ENCODE results near the gene NLRP3. TPM values are rescaled to one million over a fixed set of nuclear protein-coding genes. Genes with fewer than 3 reads are reported as not detected.

Gene NLRP3
- polyA plus RNA-seq, 2 donors = 0.20 to 0.25 TPM

GRCh38 chr1:247408100-247408499 is 7.9 kb upstream of the NLRP3 start:
- peaks cover 0 to 7% of the 10 kb centered on the region in 2 donors for H3K9me3 ChIP-seq (ENCODE audit: control insufficient read depth in 2 of 2, insufficient read depth in 1 of 2, low read depth in 1 of 2, low read length in 1 of 2)
- no peaks in the 10 kb centered on the region for H3K4me1 ChIP-seq (ENCODE audit: control insufficient read depth in 2 of 2, insufficient read depth in 2 of 2, low read length in 1 of 2)
- H3K36me3 ChIP-seq (ENCODE audit: control insufficient read depth in 2 of 2, insufficient read depth in 2 of 2, low read length in 1 of 2) = no peaks in the 10 kb centered on the region
- no peak overlapping the region for H3K4me3 ChIP-seq (ENCODE audit: low read depth in 1 of 2, low read length in 2 of 2)
- H3K27ac ChIP-seq (ENCODE audit: low read depth in 2 of 2, low read length in 1 of 2) = no peak overlapping the region
- WGBS, 2 donors = 65 to 68% methylated on average over 5 of the region's 5 CpGs
- no peaks in the 10 kb centered on the region for H3K27me3 ChIP-seq (ENCODE audit: control insufficient read depth in 1 of 2, insufficient read depth in 2 of 2, low read length in 2 of 2)

DNA sequence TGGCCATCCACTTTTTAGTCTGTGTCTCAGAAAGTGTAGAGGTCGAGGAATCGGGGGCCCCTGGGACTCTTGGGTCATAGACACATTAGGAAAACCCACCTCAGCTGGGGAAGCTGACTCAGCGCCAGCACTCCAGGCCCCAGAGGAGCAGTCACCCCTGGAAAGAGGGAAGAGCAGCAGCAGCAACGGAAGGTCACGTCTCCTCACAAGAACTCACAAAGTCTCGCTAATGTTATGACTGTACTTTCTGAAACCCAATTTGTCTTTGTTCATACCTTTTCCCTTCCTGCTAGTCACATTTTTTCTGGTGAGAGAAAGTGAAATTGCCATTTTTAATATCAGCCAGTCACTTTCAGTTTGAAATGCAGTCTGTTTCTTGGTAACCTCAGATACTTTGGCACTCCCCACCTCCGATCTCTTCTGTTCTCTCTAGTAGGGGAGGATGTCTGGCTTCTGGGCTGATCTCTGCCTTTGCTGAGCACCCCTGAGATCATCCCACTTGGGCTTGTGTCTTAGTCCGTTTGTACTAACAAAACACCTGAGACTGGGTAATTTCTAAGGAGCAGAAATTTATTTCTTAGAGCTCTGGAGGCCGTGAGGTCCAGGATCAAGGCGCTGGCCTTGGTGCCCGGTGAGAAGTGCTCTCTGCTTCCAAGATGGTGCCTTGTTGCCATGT is 6.0 kb upstream of the NLRP3 start:
- Histone ChIP-seq H3K36me3 (ENCODE audit: control insufficient read depth in 2 of 2, insufficient read depth in 2 of 2, low read length in 1 of 2) (no peaks in the 10 kb centered on the region), H3K27ac (ENCODE audit: low read depth in 2 of 2, low read length in 1 of 2) (no peak overlapping the region), H3K9me3 (ENCODE audit: control insufficient read depth in 2 of 2, insufficient read depth in 1 of 2, low read depth in 1 of 2, low read length in 1 of 2) (peaks cover 0 to 7% of the 10 kb centered on the region in 2 donors), H3K27me3 (ENCODE audit: control insufficient read depth in 1 of 2, insufficient read depth in 2 of 2, low read length in 2 of 2) (no peaks in the 10 kb centered on the region), H3K4me3 (ENCODE audit: low read depth in 1 of 2, low read length in 2 of 2) (no peak overlapping the region), H3K4me1 (ENCODE audit: control insufficient read depth in 2 of 2, insufficient read depth in 2 of 2, low read length in 1 of 2) (no peaks in the 10 kb centered on the region)
- WGBS, 2 donors = 71 to 77% methylated on average over 11 of the region's 11 CpGs

GRCh38 chr1:247411621-247412327 is 4.2 kb upstream of the NLRP3 start:
- Histone ChIP-seq H3K9me3 (ENCODE audit: control insufficient read depth in 2 of 2, insufficient read depth in 1 of 2, low read depth in 1 of 2, low read length in 1 of 2) (no peaks in the 10 kb centered on the region), H3K4me3 (ENCODE audit: low read depth in 1 of 2, low read length in 2 of 2) (no peak overlapping the region), H3K27ac (ENCODE audit: low read depth in 2 of 2, low read length in 1 of 2) (no peak overlapping the region), H3K27me3 (ENCODE audit: control insufficient read depth in 1 of 2, insufficient read depth in 2 of 2, low read length in 2 of 2) (no peaks in the 10 kb centered on the region), H3K4me1 (ENCODE audit: control insufficient read depth in 2 of 2, insufficient read depth in 2 of 2, low read length in 1 of 2) (no peaks in the 10 kb centered on the region), H3K36me3 (ENCODE audit: control insufficient read depth in 2 of 2, insufficient read depth in 2 of 2, low read length in 1 of 2) (no peaks in the 10 kb centered on the region)
- WGBS, 2 donors = 72 to 73% methylated on average over 13 of the region's 13 CpGs

DNA sequence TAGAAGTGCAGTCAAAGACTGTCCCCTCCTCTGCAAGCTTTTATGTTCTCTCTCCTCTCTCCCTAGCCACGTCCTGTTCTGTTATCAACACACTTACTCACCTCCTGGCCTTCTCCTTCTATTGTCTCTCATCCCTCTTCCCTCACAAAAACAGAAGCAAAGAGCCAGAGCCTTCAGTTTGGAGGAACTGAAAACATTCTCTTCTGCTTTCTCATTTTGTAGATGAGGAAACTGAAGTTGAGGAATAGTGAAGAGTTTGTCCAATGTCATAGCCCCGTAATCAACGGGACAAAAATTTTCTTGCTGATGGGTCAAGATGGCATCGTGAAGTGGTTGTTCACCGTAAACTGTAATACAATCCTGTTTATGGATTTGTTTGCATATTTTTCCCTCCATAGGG is 1.9 kb downstream of the NLRP3 start:
- 76 to 78% methylated on average over 5 of the region's 5 CpGs for WGBS, 2 donors
- H3K36me3 ChIP-seq (ENCODE audit: control insufficient read depth in 2 of 2, insufficient read depth in 2 of 2, low read length in 1 of 2) = no peaks in the 10 kb centered on the region
- H3K27me3 ChIP-seq (ENCODE audit: control insufficient read depth in 1 of 2, insufficient read depth in 2 of 2, low read length in 2 of 2) = no peaks in the 10 kb centered on the region
- H3K27ac ChIP-seq (ENCODE audit: low read depth in 2 of 2, low read length in 1 of 2) = no peak overlapping the region
- no peak overlapping the region for H3K4me3 ChIP-seq (ENCODE audit: low read depth in 1 of 2, low read length in 2 of 2)
- H3K9me3 ChIP-seq (ENCODE audit: control insufficient read depth in 2 of 2, insufficient read depth in 1 of 2, low read depth in 1 of 2, low read length in 1 of 2) = no peaks in the 10 kb centered on the region
- H3K4me1 ChIP-seq (ENCODE audit: control insufficient read depth in 2 of 2, insufficient read depth in 2 of 2, low read length in 1 of 2) = no peaks in the 10 kb centered on the region

DNA sequence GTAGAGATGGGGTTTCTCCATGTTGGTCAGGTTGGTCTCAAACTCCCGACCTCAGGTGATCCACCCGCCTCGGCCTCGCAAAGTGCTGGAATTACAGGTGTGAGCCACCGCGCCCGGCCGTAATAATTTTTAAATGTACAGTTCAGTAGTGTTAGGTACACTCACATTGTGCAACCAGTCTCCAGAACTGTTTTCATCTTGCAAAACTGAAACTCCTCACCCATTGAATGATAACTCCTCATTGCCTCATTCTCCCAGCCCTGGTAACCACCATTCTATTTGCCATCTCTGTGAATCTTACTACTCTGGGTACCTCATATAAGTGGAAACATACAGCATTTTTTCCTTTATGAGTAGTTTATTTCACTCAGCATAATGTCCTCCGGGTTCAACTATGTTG is 3.4 kb downstream of the NLRP3 start:
- WGBS, 2 donors = 88 to 93% methylated on average over 9 of the region's 9 CpGs
- no peaks in the 10 kb centered on the region for H3K4me1 ChIP-seq (ENCODE audit: control insufficient read depth in 2 of 2, insufficient read depth in 2 of 2, low read length in 1 of 2)
- no peak overlapping the region for H3K4me3 ChIP-seq (ENCODE audit: low read depth in 1 of 2, low read length in 2 of 2)
- H3K27me3 ChIP-seq (ENCODE audit: control insufficient read depth in 1 of 2, insufficient read depth in 2 of 2, low read length in 2 of 2) = no peaks in the 10 kb centered on the region
- no peaks in the 10 kb centered on the region for H3K36me3 ChIP-seq (ENCODE audit: control insufficient read depth in 2 of 2, insufficient read depth in 2 of 2, low read length in 1 of 2)
- H3K27ac ChIP-seq (ENCODE audit: low read depth in 2 of 2, low read length in 1 of 2) = no peak overlapping the region
- peaks cover 0 to 2% of the 10 kb centered on the region in 2 donors for H3K9me3 ChIP-seq (ENCODE audit: control insufficient read depth in 2 of 2, insufficient read depth in 1 of 2, low read depth in 1 of 2, low read length in 1 of 2)

DNA sequence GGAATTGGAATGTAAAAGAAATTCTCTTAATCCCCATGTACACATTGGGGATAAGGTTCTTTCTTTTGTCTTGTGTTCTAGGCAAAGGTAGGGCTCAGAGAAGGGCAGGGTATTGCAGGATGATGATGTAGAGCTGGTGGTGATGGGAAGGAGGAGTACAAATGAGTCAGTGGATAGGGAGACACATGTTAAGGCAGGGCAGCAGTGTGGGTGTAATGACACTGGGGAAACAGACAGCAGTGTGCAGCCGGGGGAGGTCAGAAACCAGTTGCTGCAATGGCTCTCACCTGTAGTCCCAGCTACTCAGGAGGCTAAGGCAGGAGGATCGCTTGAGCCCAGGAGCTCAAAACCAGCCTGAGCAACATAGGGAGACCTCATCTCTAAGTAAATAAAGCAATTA is 5.1 kb downstream of the NLRP3 start:
- H3K4me3 ChIP-seq (ENCODE audit: low read depth in 1 of 2, low read length in 2 of 2) = no peak overlapping the region
- no peaks in the 10 kb centered on the region for H3K27me3 ChIP-seq (ENCODE audit: control insufficient read depth in 1 of 2, insufficient read depth in 2 of 2, low read length in 2 of 2)
- WGBS, 2 donors = 65 to 86% methylated on average over 2 of the region's 2 CpGs
- H3K27ac ChIP-seq (ENCODE audit: low read depth in 2 of 2, low read length in 1 of 2) = no peak overlapping the region
- H3K36me3 ChIP-seq (ENCODE audit: control insufficient read depth in 2 of 2, insufficient read depth in 2 of 2, low read length in 1 of 2) = no peaks in the 10 kb centered on the region
- peaks cover 0 to 2% of the 10 kb centered on the region in 2 donors for H3K9me3 ChIP-seq (ENCODE audit: control insufficient read depth in 2 of 2, insufficient read depth in 1 of 2, low read depth in 1 of 2, low read length in 1 of 2)
- no peaks in the 10 kb centered on the region for H3K4me1 ChIP-seq (ENCODE audit: control insufficient read depth in 2 of 2, insufficient read depth in 2 of 2, low read length in 1 of 2)

DNA sequence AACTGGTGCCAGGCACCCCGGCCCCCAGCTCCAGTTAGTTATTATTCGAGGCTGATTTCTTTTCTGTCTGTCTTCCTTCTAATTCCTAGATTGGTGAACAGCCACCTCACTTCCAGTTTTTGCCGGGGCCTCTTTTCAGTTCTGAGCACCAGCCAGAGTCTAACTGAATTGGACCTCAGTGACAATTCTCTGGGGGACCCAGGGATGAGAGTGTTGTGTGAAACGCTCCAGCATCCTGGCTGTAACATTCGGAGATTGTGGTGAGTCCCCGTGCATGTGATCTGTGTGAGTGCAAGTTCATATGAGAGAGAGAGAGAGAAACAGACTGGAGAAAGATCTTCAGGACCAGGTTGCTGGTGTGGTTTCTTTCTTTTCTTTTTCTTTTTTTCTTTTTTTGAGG is 13.5 kb downstream of the NLRP3 start:
- WGBS, 2 donors = 69 to 71% methylated on average over 6 of the region's 6 CpGs
- Histone ChIP-seq H3K36me3 (ENCODE audit: control insufficient read depth in 2 of 2, insufficient read depth in 2 of 2, low read length in 1 of 2) (no peaks in the 10 kb centered on the region), H3K4me3 (ENCODE audit: low read depth in 1 of 2, low read length in 2 of 2) (no peak overlapping the region), H3K27ac (ENCODE audit: low read depth in 2 of 2, low read length in 1 of 2) (no peak overlapping the region), H3K27me3 (ENCODE audit: control insufficient read depth in 1 of 2, insufficient read depth in 2 of 2, low read length in 2 of 2) (no peaks in the 10 kb centered on the region), H3K4me1 (ENCODE audit: control insufficient read depth in 2 of 2, insufficient read depth in 2 of 2, low read length in 1 of 2) (no peaks in the 10 kb centered on the region), H3K9me3 (ENCODE audit: control insufficient read depth in 2 of 2, insufficient read depth in 1 of 2, low read depth in 1 of 2, low read length in 1 of 2) (no peaks in the 10 kb centered on the region)

DNA sequence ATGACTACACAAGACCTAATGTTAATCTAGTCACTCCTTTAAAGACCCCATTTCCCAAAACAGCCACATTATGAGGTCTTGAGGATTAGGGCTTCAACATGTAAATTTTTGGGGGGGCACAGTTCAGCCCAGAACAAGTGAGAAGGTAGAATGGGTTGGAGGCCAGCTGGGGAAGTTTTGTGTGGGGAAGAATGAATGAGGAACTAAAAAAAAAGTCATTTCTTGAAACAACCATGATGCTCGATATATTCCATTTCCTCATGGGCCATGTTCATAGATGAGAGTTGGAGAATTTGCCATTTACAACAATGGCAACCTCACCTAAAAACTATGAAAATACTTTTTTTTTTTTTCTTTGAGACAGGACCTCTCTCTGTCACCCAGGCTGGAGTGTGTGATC is 14.5 kb downstream of the NLRP3 start:
- no peaks in the 10 kb centered on the region for H3K27me3 ChIP-seq (ENCODE audit: control insufficient read depth in 1 of 2, insufficient read depth in 2 of 2, low read length in 2 of 2)
- H3K27ac ChIP-seq (ENCODE audit: low read depth in 2 of 2, low read length in 1 of 2) = no peak overlapping the region
- no peak overlapping the region for H3K4me3 ChIP-seq (ENCODE audit: low read depth in 1 of 2, low read length in 2 of 2)
- WGBS, 2 donors = 80 to 87% methylated on average over 1 of the region's 1 CpG
- no peaks in the 10 kb centered on the region for H3K36me3 ChIP-seq (ENCODE audit: control insufficient read depth in 2 of 2, insufficient read depth in 2 of 2, low read length in 1 of 2)
- H3K9me3 ChIP-seq (ENCODE audit: control insufficient read depth in 2 of 2, insufficient read depth in 1 of 2, low read depth in 1 of 2, low read length in 1 of 2) = no peaks in the 10 kb centered on the region
- no peaks in the 10 kb centered on the region for H3K4me1 ChIP-seq (ENCODE audit: control insufficient read depth in 2 of 2, insufficient read depth in 2 of 2, low read length in 1 of 2)

GRCh38 chr1:247431643-247432042 is 15.7 kb downstream of the NLRP3 start:
- Histone ChIP-seq H3K27ac (ENCODE audit: low read depth in 2 of 2, low read length in 1 of 2) (no peak overlapping the region), H3K36me3 (ENCODE audit: control insufficient read depth in 2 of 2, insufficient read depth in 2 of 2, low read length in 1 of 2) (no peaks in the 10 kb centered on the region), H3K9me3 (ENCODE audit: control insufficient read depth in 2 of 2, insufficient read depth in 1 of 2, low read depth in 1 of 2, low read length in 1 of 2) (no peaks in the 10 kb centered on the region), H3K27me3 (ENCODE audit: control insufficient read depth in 1 of 2, insufficient read depth in 2 of 2, low read length in 2 of 2) (no peaks in the 10 kb centered on the region), H3K4me1 (ENCODE audit: control insufficient read depth in 2 of 2, insufficient read depth in 2 of 2, low read length in 1 of 2) (no peaks in the 10 kb centered on the region), H3K4me3 (ENCODE audit: low read depth in 1 of 2, low read length in 2 of 2) (no peak overlapping the region)
- 89% methylated on average over 9 of the region's 9 CpGs for WGBS, 2 donors

DNA sequence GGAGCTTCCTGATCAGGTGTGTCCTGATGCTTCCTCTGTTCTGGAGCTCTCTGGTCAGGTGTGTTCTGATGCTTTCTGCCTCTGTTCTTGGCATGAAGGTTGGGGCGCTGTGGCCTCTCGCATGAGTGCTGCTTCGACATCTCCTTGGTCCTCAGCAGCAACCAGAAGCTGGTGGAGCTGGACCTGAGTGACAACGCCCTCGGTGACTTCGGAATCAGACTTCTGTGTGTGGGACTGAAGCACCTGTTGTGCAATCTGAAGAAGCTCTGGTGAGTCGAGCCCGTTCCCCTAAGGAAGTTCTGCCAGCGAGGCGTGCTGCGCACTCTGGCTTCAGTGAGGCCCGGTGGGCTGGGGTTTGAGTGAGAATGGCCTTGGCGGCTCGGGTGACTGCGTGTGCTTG is 18.0 kb downstream of the NLRP3 start:
- Histone ChIP-seq H3K27ac (ENCODE audit: low read depth in 2 of 2, low read length in 1 of 2) (no peak overlapping the region), H3K4me1 (ENCODE audit: control insufficient read depth in 2 of 2, insufficient read depth in 2 of 2, low read length in 1 of 2) (no peaks in the 10 kb centered on the region), H3K27me3 (ENCODE audit: control insufficient read depth in 1 of 2, insufficient read depth in 2 of 2, low read length in 2 of 2) (no peaks in the 10 kb centered on the region), H3K36me3 (ENCODE audit: control insufficient read depth in 2 of 2, insufficient read depth in 2 of 2, low read length in 1 of 2) (no peaks in the 10 kb centered on the region), H3K4me3 (ENCODE audit: low read depth in 1 of 2, low read length in 2 of 2) (no peak overlapping the region), H3K9me3 (ENCODE audit: control insufficient read depth in 2 of 2, insufficient read depth in 1 of 2, low read depth in 1 of 2, low read length in 1 of 2) (no peaks in the 10 kb centered on the region)
- WGBS, 2 donors = 89 to 90% methylated on average over 15 of the region's 15 CpGs

Data from esophagus (tissue), 2 donors.